Erythroblast (primary cell): Measurements from ENCODE around the gene SMTNL2.

Source experiments
- GATA1 ChIP-seq: IDR thresholded peaks from 2 replicates; pipeline ENCODE4 v1.6.1; 2011; ENCODE audit warnings: low read depth, mild to moderate bottlenecking, control low read depth, low read length, moderate library complexity
- POLR2A ChIP-seq: IDR thresholded peaks from 2 replicates; pipeline ENCODE4 v1.6.1; 2011; ENCODE audit warnings: mild to moderate bottlenecking, low read length

GRCh38 chr17:4601326-4601725, 17.0 kb downstream of the SMTNL2 start:
- TF ChIP-seq POLR2A (no peak), GATA1 (no peak)
